K562 (cell line): ENCODE results near the gene RERG. TPM values are rescaled to one million over a fixed set of nuclear protein-coding genes. Genes with fewer than 3 reads are reported as not detected.

Experiments
- ATF1 ChIP-seq, 2 experiments: fragments of 450-650 bp in 1 of 2; IDR thresholded peaks; 2 replicates each; pipeline ENCODE4 v1.6.1; 2016; ENCODE audit warnings: missing compliant biosample characterization in 1 of 2, missing genetic modification characterization in 1 of 2
- EWSR1 ChIP-seq: fragments of 450-650 bp; IDR thresholded peaks from 2 replicates; pipeline ENCODE4 v1.6.1; 2018; ENCODE audit warnings: borderline replicate concordance, mild to moderate bottlenecking, low read depth, moderate library complexity; ENCODE audit not compliant: partially characterized antibody
- JUNB ChIP-seq: fragments of 450-650 bp; formaldehyde crosslinking; conservative IDR thresholded peaks from 2 replicates; pipeline ENCODE4 v1.4.0; 2020; ENCODE audit warnings: mild to moderate bottlenecking
- KDM4B ChIP-seq, 2 experiments: fragments of 450-650 bp in 1 of 2; sonication (generic) in 1 of 2; IDR thresholded peaks; 2 replicates each; pipeline ENCODE4 v1.6.1; 2016 to 2017; ENCODE audit warnings: borderline replicate concordance in 2 of 2, antibody characterized with exemption in 1 of 2, low read depth in 1 of 2, mild to moderate bottlenecking in 1 of 2
- PCBP1 ChIP-seq: fragments of 200-400 bp; formaldehyde crosslinking; IDR thresholded peaks from 2 replicates; pipeline ENCODE4 v1.6.1; 2018; ENCODE audit warnings: mild to moderate bottlenecking, low read depth, low read length; ENCODE audit not compliant: poor library complexity, severe bottlenecking
- POLR2H ChIP-seq: IDR thresholded peaks from 2 replicates; pipeline ENCODE4 v1.6.1; 2016; ENCODE audit warnings: missing genetic modification characterization, low read depth, mild to moderate bottlenecking, control low read depth, missing compliant biosample characterization, moderate library complexity
- PYGO2 ChIP-seq: fragments of 450-650 bp; IDR thresholded peaks from 2 replicates; pipeline ENCODE4 v1.6.1; 2016; ENCODE audit warnings: mild to moderate bottlenecking, missing genetic modification characterization, moderate library complexity, missing compliant biosample characterization
- ZNF347 ChIP-seq: fragments of 450-650 bp; formaldehyde crosslinking; IDR thresholded peaks from 2 replicates; pipeline ENCODE4 v1.4.0; 2020; ENCODE audit warnings: low read depth, mild to moderate bottlenecking, moderate library complexity
- polyA plus RNA-seq, 8 experiments: library from polyadenylated mRNA; depleted of rRNA in 4 of 8; stranded (reverse) in 5 of 8; unstranded in 3 of 8; fragments of >200 nt; fragmentation: Nextera tagmentation in 2 of 8; fragmentation: Illumina TruSeq in 1 of 8; extraction: Ambion mirVana in 2 of 8; extraction: Trizol in 1 of 8; gene quantifications; 2 replicates each; pipeline versions ENCODE4 v1.2.1 to v1.2.3, GENCODE V29; 2011 to 2014; ENCODE audit warnings: inconsistent platforms in 1 of 8, missing spikeins in 1 of 8
- total RNA-seq, 7 experiments: library from RNA; depleted of rRNA in 6 of 7; stranded (reverse); fragments of >200 nt in 6 of 7; fragmentation: Illumina TruSeq in 2 of 7; extraction: Trizol in 2 of 7; gene quantifications; 2 replicates each; pipeline versions ENCODE4 v1.2.1 to v1.2.3, GENCODE V29; 2011 to 2021; ENCODE audit warnings: low replicate concordance in 1 of 7
- TF ChIP-seq, protein P1 (sequence below): sonication (generic); formaldehyde crosslinking; IDR thresholded peaks from 2 replicates; pipeline ENCODE4 v1.8.0; 2022; ENCODE audit warnings: mild to moderate bottlenecking, missing genetic modification reagents
- TF ChIP-seq, protein P2 (sequence below): sonication (generic); formaldehyde crosslinking; IDR thresholded peaks from 2 replicates; pipeline ENCODE4 v1.5.0; 2020; ENCODE audit warnings: missing genetic modification reagents

Gene RERG
- total and polyA plus RNA-seq, 9 of the 15 experiments (the other 6 are each of a cell fraction or from before 2014, with no cell fraction given) = 2.2 to 7.3 (median 3.0) TPM

DNA sequence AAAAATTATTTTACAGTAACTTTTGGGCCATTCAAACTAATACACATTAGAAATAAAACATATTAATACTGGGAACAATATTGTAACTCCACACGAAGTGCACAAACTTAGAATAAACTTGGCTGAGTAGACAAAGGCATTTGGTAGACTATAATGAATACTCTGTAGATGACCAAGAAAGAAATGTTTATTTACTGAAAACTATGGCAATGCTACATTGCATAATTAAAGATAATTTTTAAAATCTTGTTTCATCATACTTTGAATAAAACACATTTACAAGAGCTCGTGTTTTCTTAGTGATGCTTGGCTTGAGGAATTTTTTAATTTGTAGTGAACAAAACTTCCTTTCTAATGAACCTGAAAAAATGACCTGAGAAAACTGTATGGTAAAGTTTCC is 21.3 kb downstream of the RERG start (continued):
- TF ChIP-seq, protein P1, sequence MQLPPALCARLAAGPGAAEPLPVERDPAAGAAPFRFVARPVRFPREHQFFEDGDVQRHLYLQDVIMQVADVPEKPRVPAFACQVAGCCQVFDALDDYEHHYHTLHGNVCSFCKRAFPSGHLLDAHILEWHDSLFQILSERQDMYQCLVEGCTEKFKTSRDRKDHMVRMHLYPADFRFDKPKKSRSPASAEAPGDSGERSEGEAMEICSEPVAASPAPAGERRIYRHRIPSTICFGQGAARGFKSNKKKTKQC (CRISPR knock-in tag) = no peak
- TF ChIP-seq, protein P2, sequence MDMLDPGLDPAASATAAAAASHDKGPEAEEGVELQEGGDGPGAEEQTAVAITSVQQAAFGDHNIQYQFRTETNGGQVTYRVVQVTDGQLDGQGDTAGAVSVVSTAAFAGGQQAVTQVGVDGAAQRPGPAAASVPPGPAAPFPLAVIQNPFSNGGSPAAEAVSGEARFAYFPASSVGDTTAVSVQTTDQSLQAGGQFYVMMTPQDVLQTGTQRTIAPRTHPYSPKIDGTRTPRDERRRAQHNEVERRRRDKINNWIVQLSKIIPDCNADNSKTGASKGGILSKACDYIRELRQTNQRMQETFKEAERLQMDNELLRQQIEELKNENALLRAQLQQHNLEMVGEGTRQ (CRISPR knock-in tag) = no peak
- no peak for TF ChIP-seq ATF1 (CRISPR knock-in tag; IDR thresholded peaks at IDR 0.05)
- no peak for TF ChIP-seq ATF1 (tag; IDR thresholded peaks at IDR 0.05)
- TF ChIP-seq PYGO2 (tag) = no peak
- no peak for TF ChIP-seq POLR2H (tag)
- no peak for TF ChIP-seq PCBP1
- TF ChIP-seq JUNB (CRISPR knock-in tag) = no peak
- TF ChIP-seq EWSR1 = no peak
- TF ChIP-seq KDM4B (IDR thresholded peaks at IDR 0.05; ENCODE audit: borderline replicate concordance in 2 of 2, low read depth in 1 of 2) = no peak
- no peak for TF ChIP-seq ZNF347 (CRISPR knock-in tag)
- TF ChIP-seq, all 486 proteins: peak for 0
